GM18526 (cell line): ENCODE measurements around the gene NHS.

Experiments used
- POLR2A ChIP-seq: IDR thresholded peaks from 3 replicates; pipeline ENCODE4 v1.6.1; 2011; ENCODE audit not compliant: insufficient read length; ENCODE audit errors: extremely low read depth

The NHS gene

GRCh38 chrX:17700976-17701375 lies 326.0 kb downstream of the NHS start:
- no peak for TF ChIP-seq POLR2A

DNA sequence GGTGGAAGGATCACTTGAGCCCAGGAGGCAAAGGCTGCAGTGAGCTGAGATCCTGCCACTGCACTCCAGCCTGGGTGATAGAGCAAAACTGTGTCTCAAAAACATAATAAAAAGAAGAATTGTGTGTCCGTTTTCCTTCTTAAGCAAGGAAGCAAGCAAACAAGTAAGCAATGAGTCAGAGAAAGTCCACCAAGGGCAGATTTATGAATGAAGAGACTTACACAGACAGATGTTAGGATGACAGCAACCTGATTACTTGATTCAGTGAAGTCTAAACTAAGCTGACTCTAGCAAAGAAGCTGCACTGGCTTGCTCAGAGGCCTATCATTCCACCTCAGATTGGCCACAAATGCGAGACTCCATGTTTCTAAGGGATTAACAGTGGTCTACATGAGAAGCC lies 328.2 kb downstream of the NHS start:
- TF ChIP-seq POLR2A = no peak

DNA sequence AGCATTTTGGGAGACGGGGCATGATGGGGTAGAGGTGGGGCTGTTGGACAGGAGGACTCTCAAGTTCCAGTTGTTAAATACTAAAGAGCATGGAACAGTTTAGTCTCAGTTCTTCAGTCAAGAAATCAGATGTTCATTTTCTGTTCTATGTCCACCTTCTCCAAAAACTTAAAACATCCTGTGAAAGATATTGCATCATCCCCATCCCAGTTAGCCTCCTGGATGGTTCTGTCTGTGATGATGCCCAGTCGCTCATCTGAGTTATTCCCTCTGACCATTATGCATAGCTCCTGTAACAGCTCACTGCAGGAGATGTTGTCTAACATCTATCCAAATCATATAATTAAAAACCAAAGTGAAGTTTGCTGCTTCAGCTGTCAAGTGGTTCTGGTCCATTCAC lies 330.2 kb downstream of the NHS start:
- no peak for TF ChIP-seq POLR2A

DNA sequence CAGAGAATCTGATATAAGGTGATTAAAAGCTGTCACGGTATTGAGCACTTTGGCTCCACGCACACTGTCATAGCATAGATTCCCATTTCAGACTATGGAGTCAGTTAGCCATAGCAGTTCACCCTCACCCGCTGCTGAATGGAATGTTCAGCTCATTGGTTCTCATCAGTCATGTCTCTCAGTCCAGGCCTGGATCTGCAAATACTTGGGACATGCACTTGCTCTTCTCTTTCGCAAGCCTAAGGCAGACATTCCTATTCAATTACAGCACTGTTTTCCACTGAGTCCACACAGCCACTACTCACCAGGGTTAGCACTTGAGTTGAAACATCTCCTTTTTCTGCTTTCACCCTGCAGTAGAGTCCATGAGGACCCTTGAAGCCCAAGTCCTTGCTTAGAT lies 331.7 kb downstream of the NHS start:
- no peak for TF ChIP-seq POLR2A

DNA sequence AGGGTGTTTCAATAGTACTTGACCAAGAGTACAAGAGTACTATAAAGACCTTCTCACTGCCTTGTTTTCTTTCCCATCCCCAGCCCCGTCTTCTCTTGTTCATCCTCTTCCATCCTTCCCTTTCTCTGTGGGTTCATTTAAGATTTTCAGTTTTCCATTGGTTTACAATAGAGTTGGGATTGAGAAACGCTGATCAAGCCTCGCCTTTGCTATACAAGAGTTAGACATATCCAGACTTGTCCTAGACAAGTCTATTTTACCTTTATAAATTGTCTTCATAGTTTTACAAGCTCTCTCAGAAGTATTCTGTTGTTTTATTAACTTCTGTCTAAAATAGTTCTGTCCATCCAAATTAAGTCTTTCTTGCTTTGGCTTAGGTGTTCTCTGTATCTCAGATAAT lies 332.7 kb downstream of the NHS start:
- no peak for TF ChIP-seq POLR2A

GRCh38 chrX:17710871-17711301 lies 335.9 kb downstream of the NHS start:
- no peak for TF ChIP-seq POLR2A

GRCh38 chrX:17713288-17713687 lies 338.3 kb downstream of the NHS start:
- no peak for TF ChIP-seq POLR2A

- TF ChIP-seq POLR2A = no peak
Observed at GRCh38 chrX:17718649-17719165, 343.7 kb downstream of the NHS start.

DNA sequence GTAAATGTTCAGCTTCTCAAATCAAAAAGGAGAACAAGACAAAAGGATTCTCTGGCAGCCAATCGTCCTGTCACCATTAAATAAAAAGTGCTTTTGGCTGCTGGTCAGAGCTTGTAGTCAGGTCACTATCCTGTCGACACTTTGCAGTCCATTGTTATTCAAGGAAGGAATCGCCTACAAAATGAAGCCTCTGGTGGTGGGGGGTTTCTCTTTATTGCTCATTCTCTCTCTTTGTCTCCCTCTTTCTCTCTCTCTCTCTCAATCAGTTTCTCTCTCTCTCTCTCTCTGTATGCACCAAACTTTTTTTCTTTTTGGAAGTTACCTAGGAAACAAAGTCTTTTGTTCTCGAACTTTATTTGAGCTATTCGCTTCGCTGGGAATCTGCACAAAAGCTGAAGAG lies 344.7 kb downstream of the NHS start:
- TF ChIP-seq POLR2A = no peak

DNA sequence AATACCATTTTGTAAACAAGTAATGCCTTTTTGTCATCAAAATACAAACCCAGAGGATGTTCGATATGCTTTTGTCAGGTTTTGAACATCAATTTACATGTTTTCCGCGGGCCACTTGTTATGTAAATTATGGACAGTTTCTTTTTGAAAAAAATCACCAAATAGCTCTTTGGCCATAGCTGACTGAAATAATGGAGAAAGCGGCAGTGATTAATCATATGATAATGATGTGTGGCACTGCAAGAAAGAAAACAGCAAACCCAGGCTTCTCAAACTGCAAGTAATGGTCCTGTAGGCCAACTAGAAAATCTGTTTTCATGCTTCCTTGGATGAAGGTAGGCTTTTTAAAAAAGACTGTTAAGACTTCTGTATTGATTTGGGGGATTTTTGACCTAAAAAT lies 346.7 kb downstream of the NHS start:
- no peak for TF ChIP-seq POLR2A

GRCh38 chrX:17725181-17725580 lies 350.2 kb downstream of the NHS start:
- TF ChIP-seq POLR2A = no peak

DNA sequence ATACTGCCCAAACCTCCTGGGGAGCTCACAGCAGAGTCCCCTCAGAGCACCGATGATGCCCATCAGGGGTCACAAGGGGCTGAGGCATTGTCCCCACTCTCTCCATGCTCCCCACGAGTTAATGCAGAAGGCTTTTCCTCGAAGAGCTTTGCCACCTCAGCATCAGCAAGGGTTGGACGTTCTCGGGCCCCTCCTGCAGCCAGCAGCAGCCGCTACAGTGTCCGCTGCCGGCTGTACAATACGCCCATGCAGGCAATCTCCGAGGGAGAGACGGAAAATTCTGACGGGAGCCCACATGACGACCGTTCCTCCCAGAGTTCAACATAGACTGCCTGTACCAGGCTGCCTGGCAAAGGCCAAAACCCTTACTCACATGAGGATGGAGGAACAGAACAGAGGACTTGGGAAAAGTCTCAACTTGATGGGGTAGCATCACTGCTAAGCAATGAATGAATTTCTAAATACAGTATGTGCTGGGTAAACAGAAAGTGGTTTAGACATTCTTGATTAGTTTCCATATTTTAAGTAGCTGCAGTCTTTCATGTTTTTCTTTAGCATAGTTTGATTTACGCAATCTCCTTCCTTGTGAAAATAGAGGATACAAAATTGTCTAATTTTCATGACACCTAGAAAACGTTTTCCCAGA lies 357.3 kb downstream of the NHS start:
- no peak for TF ChIP-seq POLR2A

DNA sequence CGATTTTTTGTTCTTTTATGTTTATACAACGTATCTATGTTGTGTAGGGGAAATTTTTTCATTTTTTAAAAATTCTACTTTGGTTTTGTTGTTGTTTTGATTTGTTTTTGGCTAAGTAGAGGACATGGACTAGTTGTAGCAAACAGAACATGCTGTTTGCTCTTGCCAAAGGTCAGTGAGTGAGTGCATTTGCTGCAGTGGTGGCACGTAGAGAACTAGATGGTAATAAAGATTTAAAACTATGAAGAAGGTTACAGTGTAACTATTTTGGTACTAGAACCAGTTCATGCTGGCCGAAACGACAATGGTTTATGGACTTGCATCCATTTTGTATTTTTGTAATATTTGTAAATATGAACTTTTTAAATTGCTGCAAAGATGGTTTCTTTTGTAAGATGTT lies 360.4 kb downstream of the NHS start:
- no peak for TF ChIP-seq POLR2A

GRCh38 chrX:17736478-17736855 lies 361.5 kb downstream of the NHS start:
- TF ChIP-seq POLR2A = no peak

GRCh38 chrX:17736856-17737709 lies 362.1 kb downstream of the NHS start, which contains the start of gene SCML1:
TSS of gene SCML1 (plus strand) at chrX:17737493. CDS start at chrX:17744187, 6,694 bp downstream.
- no peak for TF ChIP-seq POLR2A

- TF ChIP-seq POLR2A = no peak
Observed at GRCh38 chrX:17737710-17737985, 362.6 kb downstream of the NHS start.
